SH-SY5Y (cell line): ENCODE data around the gene UBE3B.

Source experiments
- GATA2 ChIP-seq: IDR thresholded peaks from 2 replicates; pipeline ENCODE4 v1.6.1; 2011; ENCODE audit warnings: mild to moderate bottlenecking, low read depth, low read length
- GATA3 ChIP-seq: IDR thresholded peaks from 2 replicates; pipeline ENCODE4 v1.6.1; 2011; ENCODE audit warnings: low read depth, mild to moderate bottlenecking, low read length, moderate library complexity

Gene UBE3B

GRCh38 chr12:109553906-109554500 lies 76.6 kb downstream of the UBE3B start:
- no peak for TF ChIP-seq GATA2
- no peak for TF ChIP-seq GATA3

GRCh38 chr12:109554761-109555160 lies 77.3 kb downstream of the UBE3B start:
- no peak for TF ChIP-seq GATA3
- TF ChIP-seq GATA2: no peak

GRCh38 chr12:109555431-109556315 lies 78.2 kb downstream of the UBE3B start:
- TF ChIP-seq GATA2 (no peak), GATA3 (no peak)

GRCh38 chr12:109557200-109557599 lies 79.8 kb downstream of the UBE3B start:
- TF ChIP-seq GATA2: no peak
- no peak for TF ChIP-seq GATA3

DNA sequence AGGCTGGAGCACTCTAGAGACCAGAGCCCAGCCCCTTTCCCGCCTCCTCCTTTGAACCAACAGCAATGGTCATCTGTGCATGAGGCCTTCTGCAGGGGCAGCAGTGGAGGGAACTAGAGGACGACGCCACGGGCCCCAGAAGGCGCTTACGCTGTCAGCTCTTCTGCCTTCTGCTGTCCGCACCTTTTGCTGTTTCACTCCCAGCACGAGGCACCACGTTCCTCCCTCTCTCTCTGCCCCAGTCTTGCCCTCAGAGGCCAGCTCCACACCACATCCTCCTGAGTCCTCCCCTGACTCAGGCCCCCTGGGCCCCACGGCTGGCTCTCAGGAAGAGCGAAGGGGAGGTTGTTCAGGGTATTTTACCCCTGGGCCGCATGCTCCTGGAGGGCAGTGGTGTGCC lies 80.4 kb downstream of the UBE3B start:
- no peak for TF ChIP-seq GATA3
- no peak for TF ChIP-seq GATA2

DNA sequence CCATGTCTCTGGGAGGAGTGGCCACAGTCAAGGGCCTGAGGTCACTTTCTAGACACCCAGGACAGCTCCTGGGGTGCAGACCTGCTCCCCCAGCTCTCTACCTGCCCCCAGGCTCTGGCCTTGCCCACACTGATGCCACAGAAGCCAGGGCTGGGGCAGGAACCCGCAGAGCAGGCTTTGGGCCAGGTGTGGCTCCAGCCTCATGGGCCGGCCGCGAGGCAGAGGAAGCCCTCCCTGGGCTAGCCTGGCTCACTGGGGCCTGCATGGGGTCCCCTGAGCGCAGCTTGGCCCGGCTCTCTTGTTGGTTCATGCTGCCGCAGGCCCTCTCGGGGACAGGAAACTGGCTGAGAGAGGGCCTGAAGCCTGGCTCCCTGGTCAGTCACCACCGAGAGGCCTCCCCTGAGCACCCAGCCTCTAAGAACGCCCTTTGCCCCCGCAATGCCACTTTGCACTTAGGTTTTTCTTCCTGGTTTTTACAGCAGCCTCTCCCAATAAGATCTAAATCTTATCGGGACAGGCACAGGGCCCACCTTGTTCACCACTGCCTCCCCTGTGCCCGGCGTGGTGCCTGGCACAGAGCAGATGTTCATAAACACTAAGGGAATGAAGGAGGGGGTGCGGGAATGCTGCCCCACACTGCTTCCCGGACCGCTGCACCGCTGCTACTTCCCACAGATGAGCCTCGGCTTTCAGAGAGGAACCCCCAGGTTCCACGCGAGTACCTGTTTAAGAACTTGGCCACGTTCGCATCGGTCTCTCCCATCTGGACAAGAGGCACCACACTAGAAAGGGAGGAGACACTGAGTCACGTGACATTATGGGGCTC lies 81.2 kb downstream of the UBE3B start:
- TF ChIP-seq GATA3: no peak
- TF ChIP-seq GATA2: no peak

DNA sequence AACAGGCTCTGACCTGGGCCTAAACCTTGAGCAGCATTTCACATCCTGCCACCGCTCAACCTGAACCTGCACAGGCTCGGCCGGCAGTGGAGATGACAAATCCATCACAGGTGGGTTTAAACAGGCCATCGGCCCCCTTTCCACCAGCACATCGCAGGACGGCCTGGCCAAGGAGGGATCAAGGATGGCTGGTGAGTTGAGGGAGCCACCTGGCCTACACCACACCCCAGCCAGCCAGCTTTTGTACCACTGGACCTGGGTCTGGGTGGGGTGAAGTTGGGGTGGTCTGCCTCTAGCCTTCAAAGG lies 81.7 kb downstream of the UBE3B start:
- TF ChIP-seq GATA3: no peak
- TF ChIP-seq GATA2: no peak

DNA sequence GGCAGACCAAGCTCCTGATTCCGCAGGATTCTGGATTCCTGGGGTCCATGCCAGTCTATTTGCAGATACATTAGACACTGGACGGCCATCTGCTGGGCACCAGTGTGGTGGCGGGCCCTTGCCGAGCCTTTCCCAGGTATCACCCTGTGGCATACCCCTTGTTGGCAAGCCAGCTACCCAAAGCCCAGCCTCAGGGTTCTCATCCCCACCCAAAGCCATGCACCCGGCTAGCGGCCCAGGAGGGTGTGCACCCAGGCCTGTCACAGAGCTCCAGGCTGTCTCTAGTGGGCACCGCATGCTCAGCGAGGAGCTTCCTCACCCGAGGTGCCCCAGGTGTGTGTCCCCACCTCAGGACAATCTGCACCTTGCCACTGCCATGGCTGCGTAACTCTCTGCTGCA lies 82.2 kb downstream of the UBE3B start:
- TF ChIP-seq GATA2 (no peak), GATA3 (no peak)

DNA sequence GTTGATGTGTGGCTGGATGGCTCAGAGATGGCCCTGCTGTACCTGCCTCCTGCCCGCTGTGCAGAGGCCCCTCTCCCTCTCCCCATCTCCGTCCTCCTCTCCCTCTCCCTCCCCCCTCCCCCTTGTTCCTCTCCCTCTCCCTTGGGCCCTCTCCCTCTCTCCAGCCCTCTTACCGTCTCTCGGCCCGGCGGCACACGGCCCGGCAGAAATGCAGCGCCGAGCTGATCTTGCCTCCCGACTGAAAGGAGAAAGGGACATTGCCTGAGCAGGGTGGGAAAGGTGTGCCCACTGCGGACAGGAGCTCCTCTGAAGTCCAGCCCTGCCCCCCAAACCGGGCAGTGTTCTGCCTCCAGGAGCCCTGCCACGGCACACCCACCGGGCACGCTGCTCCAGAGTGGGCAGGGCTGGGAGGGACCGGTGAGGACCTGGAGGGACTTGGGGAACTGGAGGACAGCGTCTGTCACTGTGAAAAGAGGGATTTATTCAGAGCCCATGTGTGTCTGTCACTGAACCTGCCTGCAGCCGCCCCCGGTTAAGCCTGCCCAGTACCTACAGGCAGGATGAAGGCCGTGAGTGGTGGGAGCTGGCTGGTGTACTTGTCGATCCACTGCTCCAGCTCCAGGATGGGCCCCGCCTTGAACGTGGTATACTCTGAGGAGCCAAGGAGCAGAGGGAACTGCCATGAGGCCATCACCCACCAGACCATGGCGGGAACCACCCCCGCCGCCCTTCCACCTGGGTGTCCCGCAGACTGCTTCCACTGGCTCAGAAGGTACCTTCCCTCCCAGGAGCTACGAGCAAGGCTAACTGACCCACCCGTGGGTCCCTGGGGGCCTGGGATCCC lies 83.7 kb downstream of the UBE3B start:
- no peak for TF ChIP-seq GATA2

GRCh38 chr12:109561711-109562030 lies 84.2 kb downstream of the UBE3B start:
- TF ChIP-seq GATA3 (no peak), GATA2 (no peak)

- TF ChIP-seq GATA3 (no peak), GATA2 (no peak)
Measured at GRCh38 chr12:109562871-109563270, 85.4 kb downstream of the UBE3B start.

DNA sequence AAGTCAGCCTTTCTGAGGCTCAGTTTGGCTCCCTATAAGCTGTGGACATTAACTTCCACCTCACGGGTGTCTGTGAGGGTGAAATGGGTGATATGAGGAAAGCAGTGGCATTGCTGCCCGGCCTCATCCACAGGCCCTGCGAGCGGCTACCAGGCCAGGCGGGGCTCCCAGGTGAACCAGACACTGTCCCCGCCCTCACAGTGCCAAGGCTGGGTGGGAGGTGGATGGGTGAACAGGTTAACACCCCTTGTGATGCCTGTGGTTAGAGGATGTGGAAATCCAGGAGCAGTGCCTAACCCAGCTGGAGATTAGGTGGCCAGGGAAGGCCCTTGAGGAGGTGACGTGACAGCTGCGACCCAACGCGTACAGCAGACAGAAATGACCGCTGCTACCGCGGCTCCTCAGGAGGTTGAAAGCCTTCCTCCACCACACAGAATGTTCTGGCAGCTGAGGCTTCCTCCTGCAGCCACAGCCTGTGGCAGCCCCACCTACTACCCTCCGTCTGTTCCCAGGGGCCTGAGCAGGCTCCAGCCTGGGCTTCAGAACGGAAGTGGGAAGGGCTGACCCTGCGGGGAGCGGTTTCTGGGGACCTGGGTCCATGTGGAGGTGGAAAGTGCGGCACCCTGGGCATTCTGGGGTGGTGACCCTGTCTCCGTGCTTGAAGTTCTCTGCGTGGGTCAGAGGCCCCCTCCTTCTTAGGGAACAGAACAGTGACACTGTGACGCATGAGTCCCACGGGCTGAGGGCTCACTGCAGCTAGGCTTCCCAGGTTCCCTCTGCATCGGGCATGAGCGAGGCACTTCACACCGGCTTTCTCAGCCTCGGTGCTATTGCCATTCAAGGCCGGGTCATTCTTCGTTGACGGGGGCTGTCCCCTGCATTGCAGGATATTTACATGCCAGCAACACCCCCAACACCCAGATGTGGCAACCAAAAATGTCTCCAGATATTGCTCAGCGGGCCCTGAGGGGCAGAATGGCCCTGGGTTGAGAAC lies 86.2 kb downstream of the UBE3B start:
- TF ChIP-seq GATA2 (no peak), GATA3 (no peak)

- TF ChIP-seq GATA3: no peak
- TF ChIP-seq GATA2: no peak
Measured at GRCh38 chr12:109566424-109566823, 89.0 kb downstream of the UBE3B start.

DNA sequence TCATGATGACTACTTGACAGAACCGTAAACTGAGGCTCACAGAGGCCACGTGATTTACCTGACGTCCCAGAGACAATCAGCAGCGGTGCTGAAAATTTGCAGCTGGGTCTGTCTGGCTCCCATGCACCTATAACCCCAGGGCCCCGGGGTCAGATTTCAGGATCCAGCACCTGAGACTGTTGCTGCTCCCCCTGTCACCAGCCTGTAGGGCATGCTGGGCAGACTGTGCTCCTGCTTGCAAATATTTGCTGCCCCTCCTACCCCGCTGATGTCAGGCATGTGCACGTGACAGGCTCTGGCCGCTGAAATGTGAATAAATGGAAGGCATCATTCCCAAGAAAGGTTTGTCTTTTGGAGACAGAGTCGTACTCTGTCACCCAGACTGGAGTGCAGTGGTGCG lies 89.9 kb downstream of the UBE3B start:
- TF ChIP-seq GATA3 (no peak), GATA2 (no peak)

DNA sequence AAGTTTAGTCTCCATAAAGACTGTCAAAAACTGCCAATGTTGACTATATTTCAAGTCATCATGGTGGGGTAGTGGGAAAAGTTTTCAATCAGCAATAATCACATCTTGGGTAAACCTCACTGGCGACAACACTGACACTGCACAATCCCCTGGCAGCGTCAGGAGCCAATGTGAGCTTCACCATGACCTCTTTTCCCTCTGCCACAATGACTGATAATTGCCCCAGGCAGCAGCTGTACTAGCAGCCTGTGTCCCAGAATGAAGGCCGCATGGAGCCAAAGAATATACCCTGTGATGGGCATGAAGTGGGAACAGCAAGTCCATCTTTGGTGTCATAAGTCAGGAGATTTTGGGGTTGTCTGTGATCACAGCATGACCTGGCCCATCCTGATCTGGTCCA lies 90.5 kb downstream of the UBE3B start:
- TF ChIP-seq GATA2: no peak
- TF ChIP-seq GATA3: no peak
